HCT116 (cell line): Measurements from ENCODE around the gene GREB1L. TPM values are rescaled to one million over a fixed set of nuclear protein-coding genes. Genes with fewer than 3 reads are reported as not detected.
A peak's percentile ranks its signal among the peaks of the same experiment; 100 is the strongest.

ENCODE experiments used
- ATAC-seq: fragments of 200-7000 bp; cut with Tn5 transposase; 2 replicates; pipeline ENCODE4 v1.9.1; 2020; ENCODE audit warnings: mild to moderate bottlenecking, moderate library complexity
- BruUV-seq: library from RNA; stranded (reverse); fragments of 400-500 nt; replicated peaks from 2 replicates; lab custom pipeline; 2021; lab: Mats Ljungman, UMichigan
- CTCF ChIA-PET: fragments of 300-600 bp; sonication (Branson Sonifier 250); formaldehyde crosslinking; loops from one replicate; lab custom pipeline; 2021; ENCODE audit warnings: antibody characterized with exemption; lab: Charles Lee
- POLR2A ChIA-PET: fragments of 300-600, 350-600 bp; sonication (Branson Sonifier 250); formaldehyde crosslinking; loops from one replicate; lab custom pipeline; 2021; ENCODE audit warnings: antibody characterized with exemption; lab: Charles Lee
- RAD21 ChIA-PET, 2 experiments: fragments of 300-600 bp; sonication (Branson Sonifier 250); formaldehyde crosslinking; loops; one replicate each; lab custom pipeline; 2023; ENCODE audit warnings: low total read pairs in 2 of 2; ENCODE audit not compliant: uncharacterized antibody in 2 of 2, unreplicated experiment in 2 of 2, low non-redundant PET in 1 of 2; lab: Charles Lee
- DNase-seq: peaks from one replicate; pipeline ENCODE4 v3.0.0-alpha.2; 2010; ENCODE audit warnings: low read depth, low spot score
- H2AFZ ChIP-seq: fragments of 200-600 bp; shearing (Covaris generic), sonication (generic); 2 replicates; pipeline ENCODE4 v1.6.1; 2017; ENCODE audit warnings: low read depth, mixed run types, mixed read lengths, antibody characterized with exemption, low read length; ENCODE audit not compliant: poor library complexity, severe bottlenecking
- H3K27ac ChIP-seq: 2 replicates; pipeline ENCODE4 v1.5.1; 2012; ENCODE audit warnings: low read depth, low read length
- H3K27me3 ChIP-seq: fragments of 200-600 bp; sonication (generic); 2 replicates; pipeline ENCODE4 v1.6.1; 2016; ENCODE audit warnings: mixed run types, low read length, mixed read lengths; ENCODE audit not compliant: insufficient read depth
- H3K36me3 ChIP-seq, 2 experiments: fragments of 200-500 bp in 1 of 2; fragments of 200-600 bp in 1 of 2; sonication (Bioruptor generic) in 1 of 2; sonication (generic) in 1 of 2; 2 replicates each; pipeline versions ENCODE4 v1.5.1 to v1.6.1; 2014 to 2016; ENCODE audit warnings: low read length in 2 of 2, inconsistent platforms in 1 of 2, mixed read lengths in 1 of 2, mixed run types in 1 of 2; ENCODE audit not compliant: insufficient read depth in 2 of 2, control insufficient read depth in 1 of 2
- H3K4me1 ChIP-seq, 2 experiments: fragments of 200-600 bp in 1 of 2; sonication (generic) in 1 of 2; 2 replicates each; pipeline versions ENCODE4 v1.5.1 to v1.6.1; 2012 to 2017; ENCODE audit warnings: low read length in 2 of 2, inconsistent platforms in 1 of 2, mild to moderate bottlenecking in 1 of 2, mixed read lengths in 1 of 2, mixed run types in 1 of 2, moderate library complexity in 1 of 2; ENCODE audit not compliant: insufficient read depth in 2 of 2, control insufficient read depth in 1 of 2
- H3K4me2 ChIP-seq: fragments of 200-600 bp; sonication (generic); 2 replicates; pipeline ENCODE4 v1.6.1; 2017; ENCODE audit warnings: mixed run types, low read length, mixed read lengths
- H3K4me3 ChIP-seq, 2 experiments: fragments of 200-600 bp in 1 of 2; sonication (generic) in 1 of 2; replicated peaks in 1 of 2; 2 replicates each; pipeline ENCODE4 v1.5.1; 2011 to 2016; ENCODE audit warnings: low read length in 2 of 2, control low read depth in 1 of 2, low read depth in 1 of 2, mild to moderate bottlenecking in 1 of 2, mixed read lengths in 1 of 2, mixed run types in 1 of 2
- H3K79me2 ChIP-seq: fragments of 200-600 bp; sonication (generic); 2 replicates; pipeline ENCODE4 v1.6.1; 2017; ENCODE audit warnings: mild to moderate bottlenecking, mixed run types, low read length, moderate library complexity, mixed read lengths; ENCODE audit not compliant: insufficient read depth
- H3K9ac ChIP-seq: fragments of 200-600 bp; sonication (generic); 2 replicates; pipeline ENCODE4 v1.6.1; 2016; ENCODE audit warnings: low read length, mixed read lengths
- H3K9me2 ChIP-seq: fragments of 200-600 bp; sonication (generic), shearing (Covaris generic); 2 replicates; pipeline ENCODE4 v1.6.1; 2017; ENCODE audit warnings: mixed run types, mild to moderate bottlenecking, moderate library complexity; ENCODE audit not compliant: insufficient read depth
- H3K9me3 ChIP-seq, 2 experiments: fragments of 200-500 bp in 1 of 2; fragments of 200-600 bp in 1 of 2; sonication (Bioruptor generic) in 1 of 2; sonication (generic) in 1 of 2; 2 replicates each; pipeline ENCODE4 v1.6.1; 2014 to 2017; ENCODE audit warnings: low read length in 2 of 2, mixed read lengths in 2 of 2, inconsistent platforms in 1 of 2, low read depth in 1 of 2, mild to moderate bottlenecking in 1 of 2, mixed run types in 1 of 2, moderate library complexity in 1 of 2; ENCODE audit not compliant: control insufficient read depth in 1 of 2, insufficient read depth in 1 of 2
- H4K20me1 ChIP-seq: fragments of 200-600 bp; sonication (generic), shearing (Covaris generic); 2 replicates; pipeline ENCODE4 v1.6.1; 2017; ENCODE audit warnings: mixed run types, mild to moderate bottlenecking, moderate library complexity; ENCODE audit not compliant: insufficient read depth
- EGR1 ChIP-seq: IDR thresholded peaks from 2 replicates; pipeline ENCODE4 v1.6.1; 2012; ENCODE audit warnings: low read depth
- EZH2 ChIP-seq: fragments of 200-600 bp; sonication (generic); IDR thresholded peaks from 2 replicates; pipeline ENCODE4 v1.6.1; 2017; ENCODE audit warnings: antibody characterized with exemption, mixed run types
- JUND ChIP-seq: IDR thresholded peaks from 2 replicates; pipeline ENCODE4 v1.6.1; 2012
- POLR2A ChIP-seq: IDR thresholded peaks from 2 replicates; pipeline ENCODE4 v1.7.0; 2011; ENCODE audit warnings: borderline replicate concordance; ENCODE audit not compliant: insufficient read depth, insufficient read length; ENCODE audit errors: extremely low read depth
- POLR2AphosphoS5 ChIP-seq: IDR thresholded peaks from 2 replicates; pipeline ENCODE4 v1.6.1; 2011; ENCODE audit warnings: mild to moderate bottlenecking, low read depth, low read length, moderate library complexity
- SP1 ChIP-seq: IDR thresholded peaks from 2 replicates; pipeline ENCODE4 v1.6.1; 2012; ENCODE audit warnings: low read depth
- TCF7L2 ChIP-seq: IDR thresholded peaks from 2 replicates; pipeline ENCODE4 v1.7.0; 2011; ENCODE audit warnings: borderline replicate concordance, inconsistent platforms; ENCODE audit not compliant: insufficient read depth, insufficient read length; ENCODE audit errors: extremely low read depth
- YY1 ChIP-seq: IDR thresholded peaks from 2 replicates; pipeline ENCODE4 v1.6.1; 2011; ENCODE audit warnings: low read length, low read depth, moderate library complexity, mild to moderate bottlenecking; ENCODE audit not compliant: insufficient replicate concordance; ENCODE audit errors: extremely low read depth
- ZNF274 ChIP-seq: fragments of 200-500 bp; sonication (Bioruptor generic); IDR thresholded peaks from 2 replicates; pipeline ENCODE4 v1.6.1; 2014; ENCODE audit warnings: mild to moderate bottlenecking, low read depth, low read length, inconsistent platforms
- intact Hi-C: fragments of 100-400 bp; cut with micrococcal nuclease; formaldehyde crosslinking; loops from 2 replicates; pipeline ENCODE4 v1.10.0; 2022
- total RNA-seq: library from RNA; stranded (reverse); gene quantifications from one replicate; pipeline ENCODE4 v1.2.1, GENCODE V29; 2021; ENCODE audit not compliant: unreplicated experiment
- TF ChIP-seq, protein P1 (sequence below), 3 experiments: fragments of 200-600 bp in 1 of 3; sonication (generic) in 1 of 3; IDR thresholded peaks in 2 of 3; conservative IDR thresholded peaks in 1 of 3; 2 replicates each; pipeline ENCODE4 v1.5.1; 2012 to 2017; ENCODE audit warnings: low read depth in 2 of 3, low read length in 2 of 3, antibody characterized with exemption in 1 of 3, borderline replicate concordance in 1 of 3, control low read depth in 1 of 3, mild to moderate bottlenecking in 1 of 3, mixed read lengths in 1 of 3, mixed run types in 1 of 3, moderate library complexity in 1 of 3; ENCODE audit not compliant: insufficient read depth in 1 of 3
- TF ChIP-seq, protein P2 (sequence below): IDR thresholded peaks from 2 replicates; pipeline ENCODE4 v1.6.1; 2011; ENCODE audit warnings: mild to moderate bottlenecking, low read length, moderate library complexity; ENCODE audit not compliant: insufficient replicate concordance; ENCODE audit errors: extremely low read depth

The GREB1L gene
- total RNA-seq, 1 experiment from 2014 or later, result 12.2 TPM

DNA sequence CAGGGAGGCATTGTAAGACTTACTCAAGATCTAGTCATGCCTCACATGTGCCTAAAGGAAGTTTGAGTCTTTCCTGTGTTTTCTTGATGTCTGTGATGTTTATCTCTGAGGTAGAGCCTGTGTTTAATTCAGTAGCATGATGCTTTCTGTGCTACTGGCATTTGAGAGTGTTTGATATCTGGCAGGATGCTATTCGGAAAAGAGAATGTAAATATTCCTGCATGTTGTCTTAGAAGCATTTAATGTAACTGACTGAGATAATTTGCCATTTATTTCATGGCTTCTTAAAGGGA, 58.8 kb downstream of the GREB1L start:
- intact Hi-C loops, result no loop called here
- ATAC-seq, result no peak
- Histone ChIP-seq H3K27me3 (no peaks in the 10 kb centered on the region), H4K20me1 (no peaks in the 10 kb centered on the region), H3K4me3 (no peak overlapping the region), H3K9me2 (no peaks in the 10 kb centered on the region), H3K4me1 (peaks cover 16 to 83% of the 10 kb centered on the region in 2 experiments; a peak in 3 of 4 replicates), H3K4me2 (peak overlapping the region; percentile 70), H3K36me3 (no peaks in the 10 kb centered on the region), H3K9me3 (no peaks in the 10 kb centered on the region), H3K9ac (peak overlapping the region; percentile 3; the same call in 1 of the 2 replicates), H2AFZ (no peak overlapping the region), H3K79me2 (peaks cover 22% of the 10 kb centered on the region), H3K27ac (no peak overlapping the region)
- no peak for DNase-seq
- ChIA-PET RAD21 (no interaction called here), POLR2A (no interaction called here), CTCF (no interaction called here)
- BruUV-seq, result no TSS peak
- TF ChIP-seq SP1, result no peak

DNA sequence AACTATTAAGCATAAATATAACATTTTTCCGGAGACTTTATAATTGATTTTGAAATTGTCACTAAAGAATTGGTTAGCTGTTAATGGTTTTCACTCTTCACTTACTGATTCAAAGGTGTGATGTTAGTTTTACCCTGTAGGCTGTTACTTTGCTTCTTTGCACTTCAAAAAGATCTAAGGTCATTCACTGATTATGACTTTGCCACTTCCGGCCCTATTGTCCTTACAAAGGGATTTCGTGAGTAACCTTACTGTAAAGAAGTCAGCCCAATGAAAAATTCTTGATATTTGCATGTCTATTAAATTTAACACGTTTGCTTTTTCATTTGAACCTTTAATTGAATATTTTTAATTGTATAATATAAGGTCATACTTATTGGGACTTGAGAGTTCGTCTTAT, 61.4 kb downstream of the GREB1L start:
- intact Hi-C loops, result no loop called here
- H3K36me3 ChIP-seq, result no peaks in the 10 kb centered on the region
- TF ChIP-seq EZH2 (no peak), JUND (no peak), POLR2A (no peak), TCF7L2 (no peak), EGR1 (no peak), ZNF274 (no peak), YY1 (no peak), SP1 (no peak), POLR2AphosphoS5 (no peak)
- TF ChIP-seq, protein P1, sequence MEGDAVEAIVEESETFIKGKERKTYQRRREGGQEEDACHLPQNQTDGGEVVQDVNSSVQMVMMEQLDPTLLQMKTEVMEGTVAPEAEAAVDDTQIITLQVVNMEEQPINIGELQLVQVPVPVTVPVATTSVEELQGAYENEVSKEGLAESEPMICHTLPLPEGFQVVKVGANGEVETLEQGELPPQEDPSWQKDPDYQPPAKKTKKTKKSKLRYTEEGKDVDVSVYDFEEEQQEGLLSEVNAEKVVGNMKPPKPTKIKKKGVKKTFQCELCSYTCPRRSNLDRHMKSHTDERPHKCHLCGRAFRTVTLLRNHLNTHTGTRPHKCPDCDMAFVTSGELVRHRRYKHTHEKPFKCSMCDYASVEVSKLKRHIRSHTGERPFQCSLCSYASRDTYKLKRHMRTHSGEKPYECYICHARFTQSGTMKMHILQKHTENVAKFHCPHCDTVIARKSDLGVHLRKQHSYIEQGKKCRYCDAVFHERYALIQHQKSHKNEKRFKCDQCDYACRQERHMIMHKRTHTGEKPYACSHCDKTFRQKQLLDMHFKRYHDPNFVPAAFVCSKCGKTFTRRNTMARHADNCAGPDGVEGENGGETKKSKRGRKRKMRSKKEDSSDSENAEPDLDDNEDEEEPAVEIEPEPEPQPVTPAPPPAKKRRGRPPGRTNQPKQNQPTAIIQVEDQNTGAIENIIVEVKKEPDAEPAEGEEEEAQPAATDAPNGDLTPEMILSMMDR (IDR thresholded peaks at IDR 0.05 in 2 of 3, conservative IDR thresholded peaks at IDR 0.05 in 1 of 3; ENCODE audit: borderline replicate concordance in 1 of 3, insufficient read depth in 1 of 3, low read depth in 2 of 3, low read length in 2 of 3), result no peak
- TF ChIP-seq, protein P2, sequence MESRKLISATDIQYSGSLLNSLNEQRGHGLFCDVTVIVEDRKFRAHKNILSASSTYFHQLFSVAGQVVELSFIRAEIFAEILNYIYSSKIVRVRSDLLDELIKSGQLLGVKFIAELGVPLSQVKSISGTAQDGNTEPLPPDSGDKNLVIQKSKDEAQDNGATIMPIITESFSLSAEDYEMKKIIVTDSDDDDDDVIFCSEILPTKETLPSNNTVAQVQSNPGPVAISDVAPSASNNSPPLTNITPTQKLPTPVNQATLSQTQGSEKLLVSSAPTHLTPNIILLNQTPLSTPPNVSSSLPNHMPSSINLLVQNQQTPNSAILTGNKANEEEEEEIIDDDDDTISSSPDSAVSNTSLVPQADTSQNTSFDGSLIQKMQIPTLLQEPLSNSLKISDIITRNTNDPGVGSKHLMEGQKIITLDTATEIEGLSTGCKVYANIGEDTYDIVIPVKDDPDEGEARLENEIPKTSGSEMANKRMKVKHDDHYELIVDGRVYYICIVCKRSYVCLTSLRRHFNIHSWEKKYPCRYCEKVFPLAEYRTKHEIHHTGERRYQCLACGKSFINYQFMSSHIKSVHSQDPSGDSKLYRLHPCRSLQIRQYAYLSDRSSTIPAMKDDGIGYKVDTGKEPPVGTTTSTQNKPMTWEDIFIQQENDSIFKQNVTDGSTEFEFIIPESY, result no peak
- CTCF ChIA-PET, result no interaction called here
- H3K4me2 ChIP-seq, result peak overlapping the region; percentile 70
- no TSS peak for BruUV-seq
- H3K27me3 ChIP-seq, result no peaks in the 10 kb centered on the region
- no peaks in the 10 kb centered on the region for H3K9me2 ChIP-seq
- no peaks in the 10 kb centered on the region for H3K9me3 ChIP-seq
- H4K20me1 ChIP-seq, result no peaks in the 10 kb centered on the region
- peak; percentile 71 for ATAC-seq
- POLR2A ChIA-PET, result no interaction called here
- no peak overlapping the region for H2AFZ ChIP-seq
- RAD21 ChIA-PET, result no interaction called here
- peaks cover 19% of the 10 kb centered on the region for H3K79me2 ChIP-seq
- H3K27ac ChIP-seq, result peak overlapping the region; percentile 54; the same call in 1 of the 2 replicates
- peak overlapping the region in 1 of 2 experiments; percentile 21; a peak in 1 of 4 replicates for H3K4me3 ChIP-seq
- DNase-seq, result peak; percentile 29
- H3K9ac ChIP-seq, result peak overlapping the region; percentile 30
- peaks cover 16 to 88% of the 10 kb centered on the region in 2 experiments; a peak in 3 of 4 replicates for H3K4me1 ChIP-seq
